ENCODE results near the gene NSMCE1. TPM values are rescaled to one million over a fixed set of nuclear protein-coding genes. Genes with fewer than 3 reads are reported as not detected.

Gene NSMCE1
- total RNA-seq, 1 donor from 2014 or later: 33.3 TPM

DNA sequence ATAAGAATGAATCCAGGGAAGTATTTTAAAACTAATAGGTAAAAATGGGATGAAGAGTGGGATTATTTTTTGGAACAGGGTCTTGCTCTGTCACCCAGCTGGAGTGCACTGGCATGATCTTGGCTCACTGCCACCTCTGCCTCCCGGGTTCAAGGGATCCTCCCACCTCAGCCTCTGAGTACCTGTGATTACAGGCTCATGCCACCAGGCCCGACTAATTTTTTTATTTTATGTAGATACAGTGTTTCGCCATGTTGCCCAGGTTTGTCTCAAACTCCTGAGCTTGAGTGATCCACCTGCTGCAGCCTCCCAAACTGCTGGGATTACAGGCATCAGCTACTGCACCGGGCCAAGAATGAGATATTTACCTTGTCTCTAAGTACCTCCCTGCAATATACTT, 22.1 kb downstream of the NSMCE1 start:
- peaks cover 35% of the 10 kb centered on the region for H3K4me1 Mint-ChIP-seq (ENCODE audit: unreplicated experiment)
- no peaks in the 10 kb centered on the region for H3K36me3 Mint-ChIP-seq
- H3K9me3 Mint-ChIP-seq: no peaks in the 10 kb centered on the region
- H3K27me3 Mint-ChIP-seq: peaks cover 3% of the 10 kb centered on the region
- TF ChIP-seq, protein P1, sequence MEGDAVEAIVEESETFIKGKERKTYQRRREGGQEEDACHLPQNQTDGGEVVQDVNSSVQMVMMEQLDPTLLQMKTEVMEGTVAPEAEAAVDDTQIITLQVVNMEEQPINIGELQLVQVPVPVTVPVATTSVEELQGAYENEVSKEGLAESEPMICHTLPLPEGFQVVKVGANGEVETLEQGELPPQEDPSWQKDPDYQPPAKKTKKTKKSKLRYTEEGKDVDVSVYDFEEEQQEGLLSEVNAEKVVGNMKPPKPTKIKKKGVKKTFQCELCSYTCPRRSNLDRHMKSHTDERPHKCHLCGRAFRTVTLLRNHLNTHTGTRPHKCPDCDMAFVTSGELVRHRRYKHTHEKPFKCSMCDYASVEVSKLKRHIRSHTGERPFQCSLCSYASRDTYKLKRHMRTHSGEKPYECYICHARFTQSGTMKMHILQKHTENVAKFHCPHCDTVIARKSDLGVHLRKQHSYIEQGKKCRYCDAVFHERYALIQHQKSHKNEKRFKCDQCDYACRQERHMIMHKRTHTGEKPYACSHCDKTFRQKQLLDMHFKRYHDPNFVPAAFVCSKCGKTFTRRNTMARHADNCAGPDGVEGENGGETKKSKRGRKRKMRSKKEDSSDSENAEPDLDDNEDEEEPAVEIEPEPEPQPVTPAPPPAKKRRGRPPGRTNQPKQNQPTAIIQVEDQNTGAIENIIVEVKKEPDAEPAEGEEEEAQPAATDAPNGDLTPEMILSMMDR (conservative IDR thresholded peaks at IDR 0.05): no peak
- no peak overlapping the region for H3K4me3 Mint-ChIP-seq
- peak; percentile 11 for DNase-seq (ENCODE audit: extremely low spot score, unreplicated experiment)
- no peak overlapping the region for H3K27ac Mint-ChIP-seq

DNA sequence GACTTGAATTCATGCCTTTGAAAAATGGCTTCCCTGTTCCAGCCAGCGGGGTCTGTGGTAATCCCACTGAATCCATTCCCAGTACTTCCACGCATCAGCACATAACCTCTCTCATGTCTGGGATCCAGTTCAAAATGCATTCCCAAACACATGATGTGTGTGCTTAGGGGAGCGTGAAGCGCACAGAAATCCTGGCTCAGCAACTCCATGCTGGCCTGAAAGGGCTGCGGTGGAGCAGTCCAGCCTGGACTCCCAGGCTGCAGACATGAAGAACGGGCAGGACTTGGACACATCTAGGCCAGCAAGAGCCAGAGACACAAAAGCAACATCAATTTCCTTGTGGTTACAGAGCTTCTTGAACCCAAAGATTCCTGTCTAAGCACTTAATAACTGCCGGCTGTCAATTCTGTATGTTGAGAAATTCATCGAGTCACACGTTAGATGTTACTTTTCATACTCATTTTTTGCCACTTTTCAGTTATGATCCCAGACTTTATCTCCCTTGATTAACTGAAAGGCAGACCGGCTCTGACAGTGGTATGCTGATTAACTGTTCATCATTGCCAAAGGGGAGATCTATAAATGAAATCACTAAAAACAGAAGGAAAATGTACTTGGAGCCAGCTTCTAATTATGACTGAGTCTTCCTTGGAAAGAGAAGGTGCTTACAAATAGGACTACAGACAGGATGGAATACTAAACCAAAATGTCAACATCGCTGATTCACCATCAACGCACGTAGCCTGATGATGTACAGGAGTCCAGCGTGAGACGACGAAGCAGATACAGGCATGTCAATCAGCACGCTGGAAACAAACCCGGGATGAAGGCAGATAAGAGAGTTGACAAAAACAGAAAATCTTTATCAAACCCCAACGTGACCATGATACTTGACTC, 23.0 kb downstream of the NSMCE1 start:
- Mint-ChIP-seq H3K36me3 (no peaks in the 10 kb centered on the region), H3K27me3 (peaks cover 3% of the 10 kb centered on the region), H3K4me1 (ENCODE audit: unreplicated experiment) (peaks cover 35% of the 10 kb centered on the region), H3K4me3 (no peak overlapping the region), H3K27ac (no peak overlapping the region), H3K9me3 (no peaks in the 10 kb centered on the region)
- TF ChIP-seq, protein P1 (conservative IDR thresholded peaks at IDR 0.05): no peak
- DNase-seq (ENCODE audit: extremely low spot score, unreplicated experiment): peak; percentile 25

DNA sequence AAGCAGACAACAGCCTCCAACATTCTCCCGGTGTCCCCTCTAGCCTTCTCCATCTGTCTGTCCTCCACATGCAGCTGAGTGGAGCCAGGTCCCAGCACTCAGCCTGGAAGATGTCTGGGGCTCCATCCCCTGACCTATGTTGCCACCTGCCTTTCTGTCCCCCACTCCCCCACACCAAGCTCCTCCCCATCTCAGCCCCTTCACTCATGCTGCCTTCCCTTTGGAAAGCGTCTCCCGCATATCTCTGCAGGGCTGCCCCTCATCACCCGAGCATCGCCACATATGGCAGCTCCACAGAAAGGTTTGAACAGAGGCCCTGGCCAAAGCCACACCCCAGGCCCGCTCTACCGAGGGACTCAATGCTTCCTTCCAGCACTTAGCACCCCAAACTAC, 24.2 kb downstream of the NSMCE1 start:
- no peaks in the 10 kb centered on the region for H3K9me3 Mint-ChIP-seq
- H3K27ac Mint-ChIP-seq: no peak overlapping the region
- H3K4me1 Mint-ChIP-seq (ENCODE audit: unreplicated experiment): peaks cover 35% of the 10 kb centered on the region
- DNase-seq (ENCODE audit: extremely low spot score, unreplicated experiment): peak; percentile 52
- TF ChIP-seq, protein P1 (conservative IDR thresholded peaks at IDR 0.05): no peak
- no peak overlapping the region for H3K4me3 Mint-ChIP-seq
- no peaks in the 10 kb centered on the region for H3K36me3 Mint-ChIP-seq
- H3K27me3 Mint-ChIP-seq: peaks cover 3% of the 10 kb centered on the region

DNA sequence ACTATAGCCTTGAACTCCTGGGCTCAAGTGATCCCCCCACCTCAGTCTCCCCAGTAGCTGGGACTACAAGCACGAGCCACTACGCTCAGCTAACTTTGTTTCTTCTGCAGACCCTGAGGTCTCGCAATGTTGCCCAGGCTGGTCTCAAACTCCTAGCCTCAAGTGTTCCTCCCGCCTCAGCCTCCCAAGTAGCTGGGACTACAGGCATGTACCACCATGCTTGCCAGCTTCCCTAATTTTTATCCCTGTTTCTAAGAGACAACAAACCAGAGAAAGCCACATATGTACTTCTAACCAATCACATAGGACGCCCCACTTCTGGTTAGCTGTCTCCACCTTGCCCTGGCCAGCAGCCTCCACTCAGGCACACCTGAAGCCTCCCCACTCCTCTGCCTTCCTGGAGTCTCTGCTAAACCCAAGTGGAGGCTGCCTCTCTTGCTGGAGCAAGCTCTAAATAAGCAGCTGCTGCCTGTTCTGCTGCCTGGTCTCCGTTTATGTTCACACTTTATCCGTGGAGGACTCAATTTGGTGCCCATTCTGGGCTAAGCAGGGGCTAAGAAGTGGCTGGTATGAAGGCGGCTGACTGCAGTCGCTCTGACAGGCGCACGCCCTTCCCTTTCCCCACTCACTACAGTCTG, 24.7 kb downstream of the NSMCE1 start:
- Mint-ChIP-seq H3K27me3 (peaks cover 3% of the 10 kb centered on the region), H3K36me3 (no peaks in the 10 kb centered on the region), H3K4me3 (no peak overlapping the region), H3K27ac (no peak overlapping the region), H3K9me3 (no peaks in the 10 kb centered on the region), H3K4me1 (ENCODE audit: unreplicated experiment) (peaks cover 35% of the 10 kb centered on the region)
- TF ChIP-seq, protein P1 (conservative IDR thresholded peaks at IDR 0.05): no peak
- peak; percentile 39 for DNase-seq (ENCODE audit: extremely low spot score, unreplicated experiment)

- H3K27ac Mint-ChIP-seq: peak overlapping the region; percentile 7
- peaks cover 3% of the 10 kb centered on the region for H3K27me3 Mint-ChIP-seq
- H3K4me3 Mint-ChIP-seq: peak overlapping the region; percentile 70
- TF ChIP-seq, protein P1 (conservative IDR thresholded peaks at IDR 0.05): peak; percentile 12
- peak; percentile 54 for DNase-seq (ENCODE audit: extremely low spot score, unreplicated experiment)
- no peaks in the 10 kb centered on the region for H3K9me3 Mint-ChIP-seq
- H3K4me1 Mint-ChIP-seq (ENCODE audit: unreplicated experiment): peaks cover 40% of the 10 kb centered on the region
- H3K36me3 Mint-ChIP-seq: no peaks in the 10 kb centered on the region
Observed at GRCh38 chr16:27242868-27243590, 25.5 kb downstream of the NSMCE1 start.
